Measurements from ENCODE around the gene GDPD1.

The GDPD1 gene

GRCh38 chr17:59202320-59202719 is 18.0 kb upstream of the GDPD1 start:
- 0 out of 2 replicates have a peak, but pooled peaks cover 3% of the 10 kb centered on the region for H3F3A ChIP-seq (ENCODE audit: control insufficient read depth, insufficient read depth)
- H3K4me3 ChIP-seq (ENCODE audit: low read length): no peak overlapping the region
- peaks cover 42% of the 10 kb centered on the region for H3K36me3 ChIP-seq (ENCODE audit: control insufficient read depth, low read length)
- H3K27me3 ChIP-seq (ENCODE audit: control insufficient read depth, low read length): no peaks in the 10 kb centered on the region
- no peaks in the 10 kb centered on the region for H3K4me1 ChIP-seq (ENCODE audit: control insufficient read depth, low read length)
- H3K4me2 ChIP-seq (ENCODE audit: low read length): no peak overlapping the region
- no peaks in the 10 kb centered on the region for H3K9me3 ChIP-seq (ENCODE audit: control insufficient read depth, insufficient read depth, low read length)
- H3K27ac ChIP-seq (ENCODE audit: low read depth, low read length): no peak overlapping the region
- no peaks in the 10 kb centered on the region for H3K9me2 ChIP-seq (replicated peaks; ENCODE audit: control insufficient read depth, low read length)
- H4K20me1 ChIP-seq (ENCODE audit: control insufficient read depth, insufficient read depth, low read depth, low read length): no peaks in the 10 kb centered on the region
- TF ChIP-seq EZH2phosphoT487 (IDR thresholded peaks at IDR 0.05; ENCODE audit: borderline replicate concordance, low read length) (no peak), CTCF (IDR thresholded peaks at IDR 0.05; ENCODE audit: low read depth, low read length, poor library complexity, severe bottlenecking) (no peak)
- no peaks in the 10 kb centered on the region for H3K79me2 ChIP-seq (ENCODE audit: control insufficient read depth, low read length)

- peaks cover 13% of the 10 kb centered on the region for H3K4me1 ChIP-seq (ENCODE audit: control insufficient read depth, low read length)
- no peak overlapping the region for H3K27ac ChIP-seq (ENCODE audit: low read depth, low read length)
- no peaks in the 10 kb centered on the region for H3K9me3 ChIP-seq (ENCODE audit: control insufficient read depth, insufficient read depth, low read length)
- no peaks in the 10 kb centered on the region for H3K9me2 ChIP-seq (replicated peaks; ENCODE audit: control insufficient read depth, low read length)
- TF ChIP-seq EZH2phosphoT487 (IDR thresholded peaks at IDR 0.05; ENCODE audit: borderline replicate concordance, low read length) (no peak), CTCF (IDR thresholded peaks at IDR 0.05; ENCODE audit: low read depth, low read length, poor library complexity, severe bottlenecking) (no peak)
- no peak overlapping the region for H3K4me3 ChIP-seq (ENCODE audit: low read length)
- no peaks in the 10 kb centered on the region; the same call in 1 of the 2 replicates for H3K79me2 ChIP-seq (ENCODE audit: control insufficient read depth, low read length)
- H3F3A ChIP-seq (ENCODE audit: control insufficient read depth, insufficient read depth): peaks cover 5% of the 10 kb centered on the region; the same call in 1 of the 2 replicates
- H4K20me1 ChIP-seq (ENCODE audit: control insufficient read depth, insufficient read depth, low read depth, low read length): no peaks in the 10 kb centered on the region
- 0 out of 2 replicates have a peak, but pooled peaks cover 3% of the 10 kb centered on the region for H3K27me3 ChIP-seq (ENCODE audit: control insufficient read depth, low read length)
- peak overlapping the region; percentile 96 for H3K4me2 ChIP-seq (ENCODE audit: low read length)
- H3K36me3 ChIP-seq (ENCODE audit: control insufficient read depth, low read length): peaks cover 8% of the 10 kb centered on the region
These were observed 941 bp upstream of the GDPD1 start for GRCh38 chr17:59219370-59219769.

GRCh38 chr17:59219992-59220327 is 351 bp upstream of the GDPD1 start:
- Histone ChIP-seq H3K4me1 (ENCODE audit: control insufficient read depth, low read length) (peaks cover 13% of the 10 kb centered on the region), H3K36me3 (ENCODE audit: control insufficient read depth, low read length) (peaks cover 4% of the 10 kb centered on the region), H3K27ac (ENCODE audit: low read depth, low read length) (no peak overlapping the region), H3K9me2 (replicated peaks; ENCODE audit: control insufficient read depth, low read length) (no peaks in the 10 kb centered on the region), H3K4me2 (ENCODE audit: low read length) (peak overlapping the region; percentile 96), H3F3A (ENCODE audit: control insufficient read depth, insufficient read depth) (peaks cover 5% of the 10 kb centered on the region; the same call in 1 of the 2 replicates), H4K20me1 (ENCODE audit: control insufficient read depth, insufficient read depth, low read depth, low read length) (no peaks in the 10 kb centered on the region), H3K27me3 (ENCODE audit: control insufficient read depth, low read length) (0 out of 2 replicates have a peak, but pooled peaks cover 3% of the 10 kb centered on the region), H3K79me2 (ENCODE audit: control insufficient read depth, low read length) (no peaks in the 10 kb centered on the region), H3K9me3 (ENCODE audit: control insufficient read depth, insufficient read depth, low read length) (no peaks in the 10 kb centered on the region), H3K4me3 (ENCODE audit: low read length) (peak overlapping the region; percentile 97)
- TF ChIP-seq EZH2phosphoT487 (IDR thresholded peaks at IDR 0.05; ENCODE audit: borderline replicate concordance, low read length): no peak
- TF ChIP-seq CTCF (IDR thresholded peaks at IDR 0.05; ENCODE audit: low read depth, low read length, poor library complexity, severe bottlenecking): no peak

All from DOHH2 (cell line).